Stimulated activated CD4-positive, alpha-beta T cell treated with anti-CD3 and anti-CD28 coated beads, Interleukin-15, amount 100 ng/mL, for 48 hours (primary cell): ENCODE data around the gene GPR108.
"Not testable (repeated sequence)": the region's sequence is repeated elsewhere in the genome, so short reads cannot be mapped to it uniquely, and the experiment has no call there.

Experiments used
- DNase-seq, 2 donors: peaks; one replicate each; pipeline ENCODE4 v3.0.0-alpha.2; 2020; ENCODE audit warnings: low read depth in 2 of 2

GPR108 gene

DNA sequence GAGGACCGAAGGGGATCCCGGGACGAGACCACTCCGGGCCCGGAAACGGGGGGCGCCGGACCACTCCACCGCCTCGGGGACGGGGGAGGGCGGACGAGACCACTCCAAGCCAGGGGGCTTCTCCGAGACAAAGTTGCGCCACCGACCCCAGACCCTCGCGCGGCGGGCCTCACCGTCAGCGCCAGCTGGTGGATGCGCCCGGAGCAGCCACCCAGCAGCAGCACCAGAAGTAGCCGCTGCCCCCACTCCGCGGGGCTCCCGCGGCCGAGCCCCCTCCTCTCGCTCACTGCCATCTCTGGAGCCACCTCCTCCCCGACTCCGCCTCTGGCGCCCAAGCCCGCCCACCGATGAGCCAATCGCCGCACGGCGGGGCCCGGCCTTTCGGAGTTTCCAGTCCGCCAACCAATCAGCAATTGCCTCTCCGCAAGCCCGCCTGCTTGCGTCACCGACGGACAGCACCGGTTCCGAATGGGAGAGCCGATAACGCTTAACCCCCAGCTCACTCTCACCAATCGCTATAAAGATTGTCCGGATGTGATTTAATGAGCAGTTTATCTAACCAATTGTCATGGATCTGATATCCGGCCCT is at the start of gene GPR108:
GPR108 (minus strand) TSS at position 297 of the 589 bp plus-strand sequence; CDS start at position 293, 4 bp downstream.
- peak; percentile 99 for DNase-seq

DNA sequence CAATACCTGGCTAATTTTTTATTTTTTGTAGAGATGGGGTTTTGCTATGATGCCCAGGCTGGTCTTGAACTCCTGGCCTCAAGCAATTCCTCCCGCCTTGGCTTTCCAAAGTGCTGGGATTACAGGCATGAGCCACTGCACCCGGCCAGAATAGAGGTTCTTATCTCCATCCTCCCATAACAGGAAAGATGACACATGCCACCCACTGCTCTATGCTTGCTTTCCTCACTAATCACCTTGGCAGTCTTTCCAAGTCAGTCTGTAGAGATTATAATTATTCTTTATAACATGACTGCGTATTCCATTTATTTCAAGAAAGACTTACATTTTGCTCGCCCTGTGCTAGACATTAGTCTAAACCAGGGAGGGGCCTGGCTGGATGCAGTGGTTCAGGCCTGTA is 41.8 kb upstream of the GPR108 start:
- no peak for DNase-seq

- no peak for DNase-seq
Observed at GRCh38 chr19:6778386-6778785, 41.0 kb upstream of the GPR108 start.

DNA sequence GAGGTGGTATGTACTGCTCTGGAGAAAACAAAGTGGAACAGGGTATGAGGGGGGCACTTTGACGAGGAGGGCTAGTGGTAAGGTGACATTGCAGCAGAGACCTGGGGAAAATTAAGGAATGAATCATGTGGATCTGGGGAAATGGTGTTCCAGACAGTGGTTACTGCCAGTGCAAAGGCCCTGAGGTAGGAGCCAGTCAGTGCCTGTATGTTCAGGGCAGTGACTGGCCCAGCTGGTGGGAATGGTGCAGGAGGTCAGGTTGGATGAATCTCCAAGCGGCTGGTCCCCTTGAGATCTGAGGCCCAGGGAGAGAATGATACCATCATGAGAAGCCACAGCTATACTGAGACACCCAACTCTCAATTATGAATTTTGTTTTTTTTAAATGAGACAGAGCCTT is 40.1 kb upstream of the GPR108 start:
- no peak for DNase-seq

DNA sequence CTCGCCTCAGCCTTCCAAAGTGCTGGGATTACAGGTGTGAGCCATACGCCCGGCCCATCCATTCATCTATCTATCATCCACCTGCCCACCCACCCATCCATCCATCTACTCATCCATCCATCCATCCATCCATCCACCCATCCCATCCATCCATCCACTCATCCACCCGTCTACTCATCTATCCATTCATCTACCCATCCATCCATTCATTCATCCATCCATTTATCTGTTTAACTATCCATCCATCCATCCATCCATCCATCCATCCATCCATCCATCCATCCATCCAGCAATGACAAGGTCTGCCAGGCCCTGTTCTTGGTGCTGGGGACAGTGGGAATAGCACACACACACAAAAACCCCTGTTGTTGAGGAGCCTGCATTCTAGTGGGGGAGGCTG is 39.6 kb upstream of the GPR108 start:
- no peak for DNase-seq

DNA sequence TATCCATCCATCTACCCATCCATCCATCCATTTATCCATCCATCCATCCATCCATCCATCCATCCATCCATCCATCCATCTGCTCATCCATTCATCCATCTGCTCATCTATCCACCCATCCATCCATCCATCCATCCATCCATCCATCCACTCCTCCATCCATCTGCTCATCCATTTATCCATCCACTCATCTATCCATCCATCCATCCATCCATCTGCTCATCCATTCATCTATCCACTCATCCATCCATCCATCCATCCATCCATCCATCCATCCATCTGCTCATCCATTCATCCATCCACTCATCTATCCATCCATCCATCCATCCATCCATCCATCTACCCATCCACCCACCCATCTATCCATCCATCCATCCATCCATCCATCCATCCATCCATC is 38.7 kb upstream of the GPR108 start:
- not testable (repeated sequence) for DNase-seq

GRCh38 chr19:6774821-6775707 is 37.7 kb upstream of the GPR108 start:
- DNase-seq = no peak

GRCh38 chr19:6773323-6773931 is 36.0 kb upstream of the GPR108 start:
- DNase-seq = peak; percentile 53 to 57

GRCh38 chr19:6772866-6773322 is 35.5 kb upstream of the GPR108 start:
- no peak for DNase-seq

- DNase-seq = peak; percentile 67 to 75
Observed at GRCh38 chr19:6772028-6772865, 34.9 kb upstream of the GPR108 start, which contains the start of gene VAV1. Gene VAV1, plus strand, starts transcription at chr19:6772708. Its CDS starts 100 bp downstream, at chr19:6772808.

DNA sequence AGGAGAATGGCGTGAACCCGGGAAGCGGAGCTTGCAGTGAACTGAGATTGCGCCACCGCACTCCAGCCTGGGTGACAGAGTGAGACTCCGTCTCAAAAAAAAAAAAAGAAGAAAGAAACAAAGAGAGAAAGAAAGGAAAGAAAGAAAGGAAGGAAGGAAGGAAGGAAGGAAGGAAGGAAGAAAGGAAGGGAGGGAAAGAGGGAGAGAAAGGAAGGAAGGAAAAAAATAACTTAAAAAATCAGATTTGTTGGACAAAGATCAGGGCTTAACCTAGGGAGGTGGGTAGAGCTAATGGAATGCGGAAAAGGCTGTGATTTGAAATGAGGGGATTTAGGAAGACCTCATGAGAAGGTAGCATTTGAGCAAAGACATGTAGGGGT is 34.3 kb upstream of the GPR108 start:
- not testable (repeated sequence) for DNase-seq

GRCh38 chr19:6769006-6769619 is 31.7 kb upstream of the GPR108 start:
- DNase-seq = no peak

- DNase-seq = no peak
Observed at GRCh38 chr19:6768236-6768785, 30.9 kb upstream of the GPR108 start.

DNA sequence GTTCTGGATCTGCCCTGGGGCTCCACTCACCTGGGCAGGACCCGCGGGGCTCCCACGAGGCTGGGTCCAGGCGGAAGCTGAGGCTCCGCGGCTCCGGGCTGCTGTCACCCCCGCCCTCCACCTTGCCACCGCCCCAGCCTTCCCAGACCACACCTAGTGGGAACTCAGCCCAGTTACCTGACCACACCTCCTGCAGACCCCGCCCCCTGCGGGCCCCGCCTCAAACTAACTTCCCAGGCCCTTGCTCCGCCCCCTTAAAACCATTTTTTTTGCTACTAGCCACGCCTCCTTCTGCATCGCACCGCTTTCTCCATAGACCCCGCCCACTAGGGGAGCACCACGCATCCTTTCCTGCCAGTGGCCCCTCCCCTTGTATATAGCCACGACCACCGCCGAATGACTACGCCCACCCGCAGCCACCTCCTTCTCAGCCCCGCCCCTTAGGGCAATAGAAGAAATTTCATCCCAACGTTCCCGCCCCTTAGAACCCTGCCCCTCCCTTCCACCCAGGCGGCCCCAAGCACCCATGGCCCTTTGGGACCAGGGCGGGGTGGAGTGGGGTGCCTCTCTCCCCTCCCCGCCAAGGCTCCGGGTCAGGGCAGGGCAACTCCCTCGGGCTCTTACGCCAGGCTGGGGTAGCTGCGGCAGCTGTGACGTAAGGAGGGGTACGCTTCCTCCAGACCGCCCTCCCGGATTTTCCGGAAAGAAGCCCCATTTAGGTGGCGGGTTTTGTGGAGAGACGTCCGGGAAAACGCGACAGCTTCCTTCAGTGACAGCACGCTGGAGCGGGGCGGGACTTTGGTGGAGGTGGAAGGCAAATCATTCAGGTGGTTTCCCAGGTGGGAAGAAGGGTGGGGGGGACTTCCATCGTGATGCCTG is 30.2 kb upstream of the GPR108 start, which contains the start of gene SH2D3A:
SH2D3A (minus strand) TSS at position 79 of the 879 bp plus-strand sequence. CDS start 3,687 bp downstream, outside the sequence.
- DNase-seq = peak; percentile 94

GRCh38 chr19:6767081-6767356 is 29.6 kb upstream of the GPR108 start:
- no peak for DNase-seq

DNA sequence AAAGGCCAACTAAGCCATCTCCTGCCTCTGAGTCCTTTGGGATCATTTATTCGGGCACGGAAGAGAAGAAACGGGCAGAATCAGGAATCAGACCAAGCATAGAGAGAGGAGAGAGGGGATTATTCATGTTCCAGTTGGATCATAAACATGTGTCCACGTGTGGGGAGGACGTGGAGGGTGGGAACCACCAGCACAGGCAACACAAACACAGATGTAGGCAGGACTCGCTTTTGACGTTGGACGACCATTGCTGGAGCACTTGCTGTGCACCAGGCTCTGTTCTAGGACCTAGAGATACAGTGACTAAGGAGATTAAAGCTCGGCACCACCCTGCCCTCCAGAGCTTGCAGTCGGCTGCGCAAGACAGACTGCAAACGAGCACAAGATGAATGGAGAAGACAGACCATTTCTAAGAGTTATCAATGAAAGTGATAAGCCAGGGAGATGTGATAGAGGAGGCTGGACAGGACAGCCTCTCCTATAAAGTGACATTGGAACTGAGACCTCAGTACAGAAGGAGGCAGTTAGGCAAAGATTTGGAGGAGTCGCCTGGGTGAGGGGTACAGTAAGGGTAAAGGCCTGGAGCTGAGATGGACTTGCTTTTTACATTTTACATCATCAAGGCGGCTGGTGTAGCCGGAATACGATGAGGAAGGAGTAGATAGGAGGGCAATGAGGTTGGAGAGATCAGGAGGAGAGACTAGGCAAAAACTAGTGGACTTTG is 29.1 kb upstream of the GPR108 start:
- no peak for DNase-seq

DNA sequence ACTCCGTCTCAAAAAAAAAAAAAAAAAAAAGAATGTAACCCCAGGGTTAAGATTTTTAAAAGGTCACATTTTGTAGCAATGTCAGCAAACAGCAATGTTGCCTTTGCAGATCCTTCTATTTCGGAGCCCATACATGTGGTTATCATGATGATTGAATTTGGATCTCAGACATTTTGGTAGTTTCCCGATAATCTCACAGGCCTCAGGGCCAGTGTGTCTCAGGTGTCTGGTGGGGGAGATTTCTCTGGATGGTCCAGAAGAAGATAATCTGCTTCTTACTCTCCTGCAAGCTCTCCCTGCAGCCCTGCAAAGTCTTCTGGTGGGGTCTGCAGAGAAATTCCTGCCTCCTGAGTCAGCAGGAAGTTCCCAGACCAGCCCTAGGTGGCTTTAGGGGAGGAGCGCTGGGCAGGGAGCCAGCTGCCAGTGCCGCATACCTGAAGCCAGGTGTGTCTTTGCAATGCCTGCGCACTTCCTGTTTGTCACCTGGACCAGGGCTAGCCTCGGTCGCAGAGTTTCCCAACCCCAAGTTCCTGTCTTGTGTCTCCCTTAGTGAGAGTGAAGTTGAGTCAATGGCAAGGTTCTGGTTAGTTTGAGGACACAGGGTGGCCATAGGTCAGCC is 28.5 kb upstream of the GPR108 start:
- no peak for DNase-seq

DNA sequence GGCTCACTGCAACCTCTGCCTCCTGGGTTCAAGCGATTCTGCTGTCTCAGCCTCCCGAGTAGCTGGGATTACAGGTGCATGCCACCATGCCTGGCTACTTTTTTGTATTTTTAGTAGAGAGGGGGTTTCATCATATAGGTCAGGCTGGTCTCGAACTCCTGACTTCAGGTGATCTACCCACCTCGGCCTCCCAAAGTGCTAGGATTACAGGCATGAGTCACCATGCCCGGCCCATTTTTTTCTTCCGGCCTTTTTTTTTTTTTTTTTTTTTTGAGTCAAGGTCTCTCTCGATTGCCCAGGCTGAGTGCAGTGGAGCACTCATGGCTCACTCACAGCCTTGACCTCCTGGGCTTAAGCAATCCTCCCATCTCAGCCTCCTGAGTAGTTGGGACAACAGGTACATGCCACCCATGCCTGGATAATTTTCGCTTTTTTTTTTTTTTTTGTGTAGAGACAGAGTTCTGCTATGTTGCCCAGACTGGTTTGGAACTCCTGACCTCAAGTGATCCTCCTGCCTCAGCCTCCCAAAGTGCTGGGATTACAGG is 24.9 kb upstream of the GPR108 start:
- DNase-seq = not testable (repeated sequence)
